ENCODE results near the gene AIF1L. TPM values are rescaled to one million over a fixed set of nuclear protein-coding genes. Genes with fewer than 3 reads are reported as not detected.

The AIF1L gene
- total RNA-seq, 1 experiment from 2014 or later: 6.0 TPM

DNA sequence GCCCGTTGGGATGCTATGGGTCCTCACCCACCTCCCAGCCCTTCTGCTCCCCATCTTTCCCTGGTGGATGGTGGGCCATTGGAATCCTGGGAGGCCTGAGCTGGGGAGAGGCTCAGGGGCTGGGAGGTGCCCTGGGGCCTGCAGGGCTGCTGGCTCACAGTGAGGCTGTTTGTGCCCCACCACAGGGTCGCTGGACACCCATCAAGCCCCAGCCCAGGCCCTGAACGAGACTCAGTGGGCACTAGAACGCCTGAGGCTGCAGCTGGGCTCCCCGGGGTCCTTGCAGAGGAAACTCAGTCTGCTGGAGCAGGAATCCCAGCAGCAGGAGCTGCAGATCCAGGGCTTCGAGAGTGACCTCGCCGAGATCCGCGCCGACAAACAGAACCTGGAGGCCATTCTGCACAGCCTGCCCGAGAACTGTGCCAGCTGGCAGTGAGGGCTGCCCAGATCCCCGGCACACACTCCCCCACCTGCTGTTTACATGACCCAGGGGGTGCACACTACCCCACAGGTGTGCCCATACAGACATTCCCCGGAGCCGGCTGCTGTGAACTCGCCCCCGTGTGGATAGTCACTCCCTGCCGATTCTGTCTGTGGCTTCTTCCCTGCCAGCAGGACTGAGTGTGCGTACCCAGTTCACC, 4.9 kb upstream of the AIF1L start:
- H3K27ac ChIP-seq (ENCODE audit: low read length): no peak overlapping the region
- intact Hi-C loops (cut with micrococcal nuclease; ENCODE audit: unreplicated experiment) (no loop called here), in situ Hi-C loops (cut with HindIII; ENCODE audit: low pct_unique_long_range_greater_than_20kb, low sequenced_read_pairs) (no loop called here)
- ChIA-PET POLR2A (no interaction called here), CTCF (no interaction called here)
- H3K36me3 ChIP-seq (ENCODE audit: control insufficient read depth, insufficient read depth, low read length): no peaks in the 10 kb centered on the region; the same call in 1 of the 2 replicates
- H3K9me3 ChIP-seq (ENCODE audit: control insufficient read depth, insufficient read depth, low read depth, low read length): no peaks in the 10 kb centered on the region
- BruUV-seq (replicated peaks): no TSS peak
- ATAC-seq: no peak
- no peak overlapping the region for H3K4me3 ChIP-seq (ENCODE audit: low read depth in 2 of 2, low read length in 2 of 2)
- no peak for TF ChIP-seq SIN3A (IDR thresholded peaks at IDR 0.05; ENCODE audit: borderline replicate concordance, insufficient read depth, low read depth, low read length)
- no peak for TF ChIP-seq TCF7L2 (IDR thresholded peaks at IDR 0.05; ENCODE audit: low read depth, low read length)
- TF ChIP-seq POLR2AphosphoS5 (IDR thresholded peaks at IDR 0.05; ENCODE audit: low read depth, low read length): no peak
- TF ChIP-seq, protein P1, sequence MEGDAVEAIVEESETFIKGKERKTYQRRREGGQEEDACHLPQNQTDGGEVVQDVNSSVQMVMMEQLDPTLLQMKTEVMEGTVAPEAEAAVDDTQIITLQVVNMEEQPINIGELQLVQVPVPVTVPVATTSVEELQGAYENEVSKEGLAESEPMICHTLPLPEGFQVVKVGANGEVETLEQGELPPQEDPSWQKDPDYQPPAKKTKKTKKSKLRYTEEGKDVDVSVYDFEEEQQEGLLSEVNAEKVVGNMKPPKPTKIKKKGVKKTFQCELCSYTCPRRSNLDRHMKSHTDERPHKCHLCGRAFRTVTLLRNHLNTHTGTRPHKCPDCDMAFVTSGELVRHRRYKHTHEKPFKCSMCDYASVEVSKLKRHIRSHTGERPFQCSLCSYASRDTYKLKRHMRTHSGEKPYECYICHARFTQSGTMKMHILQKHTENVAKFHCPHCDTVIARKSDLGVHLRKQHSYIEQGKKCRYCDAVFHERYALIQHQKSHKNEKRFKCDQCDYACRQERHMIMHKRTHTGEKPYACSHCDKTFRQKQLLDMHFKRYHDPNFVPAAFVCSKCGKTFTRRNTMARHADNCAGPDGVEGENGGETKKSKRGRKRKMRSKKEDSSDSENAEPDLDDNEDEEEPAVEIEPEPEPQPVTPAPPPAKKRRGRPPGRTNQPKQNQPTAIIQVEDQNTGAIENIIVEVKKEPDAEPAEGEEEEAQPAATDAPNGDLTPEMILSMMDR (IDR thresholded peaks at IDR 0.05): no peak
- TF ChIP-seq, protein P2, sequence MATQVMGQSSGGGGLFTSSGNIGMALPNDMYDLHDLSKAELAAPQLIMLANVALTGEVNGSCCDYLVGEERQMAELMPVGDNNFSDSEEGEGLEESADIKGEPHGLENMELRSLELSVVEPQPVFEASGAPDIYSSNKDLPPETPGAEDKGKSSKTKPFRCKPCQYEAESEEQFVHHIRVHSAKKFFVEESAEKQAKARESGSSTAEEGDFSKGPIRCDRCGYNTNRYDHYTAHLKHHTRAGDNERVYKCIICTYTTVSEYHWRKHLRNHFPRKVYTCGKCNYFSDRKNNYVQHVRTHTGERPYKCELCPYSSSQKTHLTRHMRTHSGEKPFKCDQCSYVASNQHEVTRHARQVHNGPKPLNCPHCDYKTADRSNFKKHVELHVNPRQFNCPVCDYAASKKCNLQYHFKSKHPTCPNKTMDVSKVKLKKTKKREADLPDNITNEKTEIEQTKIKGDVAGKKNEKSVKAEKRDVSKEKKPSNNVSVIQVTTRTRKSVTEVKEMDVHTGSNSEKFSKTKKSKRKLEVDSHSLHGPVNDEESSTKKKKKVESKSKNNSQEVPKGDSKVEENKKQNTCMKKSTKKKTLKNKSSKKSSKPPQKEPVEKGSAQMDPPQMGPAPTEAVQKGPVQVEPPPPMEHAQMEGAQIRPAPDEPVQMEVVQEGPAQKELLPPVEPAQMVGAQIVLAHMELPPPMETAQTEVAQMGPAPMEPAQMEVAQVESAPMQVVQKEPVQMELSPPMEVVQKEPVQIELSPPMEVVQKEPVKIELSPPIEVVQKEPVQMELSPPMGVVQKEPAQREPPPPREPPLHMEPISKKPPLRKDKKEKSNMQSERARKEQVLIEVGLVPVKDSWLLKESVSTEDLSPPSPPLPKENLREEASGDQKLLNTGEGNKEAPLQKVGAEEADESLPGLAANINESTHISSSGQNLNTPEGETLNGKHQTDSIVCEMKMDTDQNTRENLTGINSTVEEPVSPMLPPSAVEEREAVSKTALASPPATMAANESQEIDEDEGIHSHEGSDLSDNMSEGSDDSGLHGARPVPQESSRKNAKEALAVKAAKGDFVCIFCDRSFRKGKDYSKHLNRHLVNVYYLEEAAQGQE (IDR thresholded peaks at IDR 0.05; ENCODE audit: insufficient read depth in 1 of 2, low read depth in 2 of 2, low read length in 1 of 2): no peak
- H3K27me3 ChIP-seq (ENCODE audit: control insufficient read depth, insufficient read depth, low read length): no peaks in the 10 kb centered on the region
- 0 out of 2 replicates have a peak, but pooled peaks cover 5% of the 10 kb centered on the region for H3K4me1 ChIP-seq (ENCODE audit: control insufficient read depth, insufficient read depth, low read length)
- DNase-seq (ENCODE audit: low read depth, low spot score): no peak

DNA sequence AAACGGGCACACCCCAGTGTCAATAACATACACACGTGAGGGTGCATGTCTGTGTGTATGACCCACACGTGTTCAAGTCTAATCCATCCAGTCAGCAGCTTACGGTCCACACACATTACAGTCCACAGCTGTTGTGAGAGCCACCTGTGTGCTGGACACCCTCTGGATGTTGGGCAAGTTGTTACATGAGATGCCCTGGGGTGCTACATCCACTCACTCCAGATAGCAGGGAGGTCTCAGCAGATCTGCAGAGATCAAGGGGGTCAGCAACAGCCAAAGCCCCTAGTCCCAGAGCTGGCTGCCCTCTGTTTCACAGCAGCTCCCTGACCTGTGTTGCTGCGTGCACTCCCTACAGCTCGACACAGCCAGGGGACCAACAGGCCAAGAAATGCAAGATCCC, 4.3 kb upstream of the AIF1L start:
- CTCF ChIA-PET: no interaction called here
- Histone ChIP-seq H3K4me1 (ENCODE audit: control insufficient read depth, insufficient read depth, low read length) (0 out of 2 replicates have a peak, but pooled peaks cover 5% of the 10 kb centered on the region), H3K27me3 (ENCODE audit: control insufficient read depth, insufficient read depth, low read length) (no peaks in the 10 kb centered on the region), H3K9me3 (ENCODE audit: control insufficient read depth, insufficient read depth, low read depth, low read length) (no peaks in the 10 kb centered on the region), H3K4me3 (ENCODE audit: low read depth in 2 of 2, low read length in 2 of 2) (no peak overlapping the region), H3K27ac (ENCODE audit: low read length) (no peak overlapping the region), H3K36me3 (ENCODE audit: control insufficient read depth, insufficient read depth, low read length) (no peaks in the 10 kb centered on the region; the same call in 1 of the 2 replicates)
- ATAC-seq (no peak), DNase-seq (ENCODE audit: low read depth, low spot score) (no peak)
- POLR2A ChIA-PET: no interaction called here
- in situ Hi-C loops (cut with HindIII; ENCODE audit: low pct_unique_long_range_greater_than_20kb, low sequenced_read_pairs): no loop called here
- no peak for TF ChIP-seq POLR2AphosphoS5 (IDR thresholded peaks at IDR 0.05; ENCODE audit: low read depth, low read length)
- no peak for TF ChIP-seq SIN3A (IDR thresholded peaks at IDR 0.05; ENCODE audit: borderline replicate concordance, insufficient read depth, low read depth, low read length)
- BruUV-seq (replicated peaks): no TSS peak
- intact Hi-C loops (cut with micrococcal nuclease; ENCODE audit: unreplicated experiment): no loop called here

All from Panc1 (cell line).